ENCODE results near the gene GADD45B.
"Not testable (repeated sequence)": the region's sequence is repeated elsewhere in the genome, so short reads cannot be mapped to it uniquely, and the experiment has no call there.

GADD45B gene

DNA sequence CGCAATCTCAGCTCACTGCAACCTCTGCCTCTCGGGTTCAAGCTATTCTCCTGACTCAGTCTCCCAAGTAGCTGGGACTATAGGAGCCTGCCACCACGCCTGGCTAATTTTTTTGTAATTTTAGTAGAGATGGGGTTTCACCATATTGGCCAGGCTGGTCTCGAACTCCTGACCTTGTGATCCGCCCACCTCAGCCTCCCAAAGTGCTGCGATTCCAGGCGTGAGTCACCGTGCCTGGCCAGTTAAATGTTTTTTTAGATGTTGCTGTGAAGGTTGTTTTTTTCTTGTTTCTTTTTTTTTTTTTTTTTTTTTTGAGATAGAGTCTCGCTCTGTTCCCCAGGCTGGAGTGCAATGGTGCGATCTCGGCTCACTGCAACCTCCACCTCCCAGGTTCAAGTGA lies 42.9 kb downstream of the GADD45B start:
- not testable (repeated sequence) for DNase-seq

- DNase-seq: no peak
Observed at GRCh38 chr19:2519482-2519881, 43.6 kb downstream of the GADD45B start.

GRCh38 chr19:2523630-2524311 lies 47.8 kb downstream of the GADD45B start:
- DNase-seq: no peak

- no peak for DNase-seq
Observed at GRCh38 chr19:2524361-2524839, 48.5 kb downstream of the GADD45B start.

- peak; percentile 58 for DNase-seq
Observed at GRCh38 chr19:2524840-2525723, 49.2 kb downstream of the GADD45B start.

DNA sequence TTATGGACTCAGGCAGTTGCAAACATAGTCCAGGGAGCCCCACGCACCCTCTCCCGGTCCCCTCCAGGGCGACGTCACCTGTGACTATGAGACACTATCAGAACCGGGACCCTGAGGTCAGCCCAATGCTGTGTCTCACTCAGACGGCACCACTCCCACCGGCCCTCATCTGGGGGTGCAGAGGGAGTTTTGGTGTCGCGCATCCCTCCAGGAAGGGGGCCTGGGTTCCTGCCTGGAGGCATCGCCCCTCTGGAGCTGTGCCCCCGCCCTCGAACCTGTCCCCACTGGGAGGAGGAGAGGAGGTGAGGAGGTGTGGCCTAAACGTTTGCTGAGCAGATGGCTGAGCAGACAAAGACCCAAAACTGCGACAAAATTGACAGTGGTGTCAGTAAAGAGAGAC lies 51.2 kb downstream of the GADD45B start:
- DNase-seq: no peak

DNA sequence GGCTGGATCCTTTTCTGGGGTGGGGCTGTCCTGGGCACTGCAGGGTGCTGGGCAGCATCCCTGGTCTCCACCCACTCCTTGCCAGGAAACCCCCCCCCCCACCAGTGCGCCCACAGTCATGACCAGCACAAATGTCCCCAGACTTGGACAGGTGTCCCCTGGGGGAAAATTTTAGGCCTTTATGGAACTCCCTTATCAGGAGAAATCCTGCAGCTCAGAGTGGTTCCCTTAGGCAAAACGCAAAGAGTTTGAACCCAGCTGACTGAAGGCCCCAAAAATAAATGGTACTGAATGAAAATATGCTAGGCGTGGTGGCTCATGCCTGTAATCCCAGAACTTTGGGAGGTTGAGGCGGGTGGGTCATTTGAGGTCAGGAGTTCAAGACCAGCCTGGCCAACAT lies 51.8 kb downstream of the GADD45B start:
- DNase-seq: no peak

All from DMS79 treated with DMSO at 0.1 percent for 48 hours (cell line).